Mesothelial cell of epicardium (in vitro differentiated cells): Measurements from ENCODE around the gene GNGT1. TPM values are rescaled to one million over a fixed set of nuclear protein-coding genes. Genes with fewer than 3 reads are reported as not detected.

Experiments
- DNase-seq, 2 experiments: peaks; one replicate each; pipeline ENCODE4 v3.0.0; 2021; ENCODE audit warnings: low spot score in 2 of 2; ENCODE audit not compliant: unreplicated experiment in 2 of 2
- H3K27ac Mint-ChIP-seq: 2 replicates; pipeline ENCODE4 v1.8.0; 2021; ENCODE audit warnings: mixed read lengths
- H3K27me3 Mint-ChIP-seq: 2 replicates; pipeline ENCODE4 v1.8.0; 2021; ENCODE audit warnings: low read depth, mixed read lengths
- H3K36me3 Mint-ChIP-seq: 2 replicates; pipeline ENCODE4 v1.8.0; 2021; ENCODE audit warnings: mixed read lengths
- H3K4me1 Mint-ChIP-seq: 2 replicates; pipeline ENCODE4 v1.8.0; 2021; ENCODE audit warnings: mixed read lengths
- H3K4me3 Mint-ChIP-seq: 2 replicates; pipeline ENCODE4 v1.8.0; 2021; ENCODE audit warnings: mild to moderate bottlenecking, moderate library complexity, mixed read lengths
- H3K9me3 Mint-ChIP-seq: 2 replicates; pipeline ENCODE4 v1.8.0; 2021; ENCODE audit warnings: mixed read lengths
- total RNA-seq: library from RNA; stranded (reverse); gene quantifications from 3 replicates; pipeline ENCODE4 v1.2.1, GENCODE V29; 2021
- TF ChIP-seq, protein P1 (sequence below): fragments of 200-600 bp; sonication (generic); IDR thresholded peaks from one replicate; pipeline ENCODE4 v1.5.0; 2021; ENCODE audit warnings: antibody characterized with exemption; ENCODE audit not compliant: unreplicated experiment

GNGT1 gene
- total RNA-seq, 1 donor from 2014 or later, result not detected

DNA sequence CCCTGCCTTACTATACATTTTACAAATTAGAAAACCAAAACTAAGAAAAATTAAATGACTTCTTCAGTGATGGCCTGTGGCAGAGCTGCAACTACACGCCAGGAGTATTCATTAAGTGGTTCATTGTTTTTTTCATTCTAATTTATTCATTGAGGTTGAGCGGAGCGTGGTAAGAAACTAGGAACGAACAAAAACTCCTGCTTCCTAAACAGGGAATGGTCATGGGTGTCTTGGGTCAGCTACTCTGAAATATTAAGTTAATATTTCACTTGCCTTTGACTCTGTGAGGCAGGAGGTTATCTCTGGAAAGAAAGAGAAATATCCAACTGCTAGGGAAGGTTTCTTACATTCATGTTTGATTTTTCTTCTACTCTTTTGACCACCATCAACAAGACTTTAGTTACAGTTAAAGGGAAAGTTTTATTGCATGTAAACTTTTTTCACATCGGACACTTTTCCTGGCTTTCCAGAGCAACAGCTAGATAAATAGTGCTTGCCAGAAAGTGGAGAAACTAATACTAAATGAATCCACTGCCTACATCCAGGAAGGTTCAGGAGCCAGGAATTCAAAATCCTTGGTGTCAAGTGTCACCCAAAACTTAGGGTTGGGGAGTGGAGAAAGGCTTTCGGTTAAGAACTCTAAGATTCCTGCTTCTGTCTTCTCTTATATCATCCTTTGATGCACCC lies 14.3 kb downstream of the GNGT1 start:
- Mint-ChIP-seq H3K36me3 (no peaks in the 10 kb centered on the region), H3K27me3 (peaks cover 6% of the 10 kb centered on the region), H3K4me1 (peaks cover 15% of the 10 kb centered on the region), H3K27ac (peak overlapping the region; percentile 76), H3K4me3 (peak overlapping the region; percentile 78), H3K9me3 (no peaks in the 10 kb centered on the region)
- TF ChIP-seq, protein P1, sequence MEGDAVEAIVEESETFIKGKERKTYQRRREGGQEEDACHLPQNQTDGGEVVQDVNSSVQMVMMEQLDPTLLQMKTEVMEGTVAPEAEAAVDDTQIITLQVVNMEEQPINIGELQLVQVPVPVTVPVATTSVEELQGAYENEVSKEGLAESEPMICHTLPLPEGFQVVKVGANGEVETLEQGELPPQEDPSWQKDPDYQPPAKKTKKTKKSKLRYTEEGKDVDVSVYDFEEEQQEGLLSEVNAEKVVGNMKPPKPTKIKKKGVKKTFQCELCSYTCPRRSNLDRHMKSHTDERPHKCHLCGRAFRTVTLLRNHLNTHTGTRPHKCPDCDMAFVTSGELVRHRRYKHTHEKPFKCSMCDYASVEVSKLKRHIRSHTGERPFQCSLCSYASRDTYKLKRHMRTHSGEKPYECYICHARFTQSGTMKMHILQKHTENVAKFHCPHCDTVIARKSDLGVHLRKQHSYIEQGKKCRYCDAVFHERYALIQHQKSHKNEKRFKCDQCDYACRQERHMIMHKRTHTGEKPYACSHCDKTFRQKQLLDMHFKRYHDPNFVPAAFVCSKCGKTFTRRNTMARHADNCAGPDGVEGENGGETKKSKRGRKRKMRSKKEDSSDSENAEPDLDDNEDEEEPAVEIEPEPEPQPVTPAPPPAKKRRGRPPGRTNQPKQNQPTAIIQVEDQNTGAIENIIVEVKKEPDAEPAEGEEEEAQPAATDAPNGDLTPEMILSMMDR, result no peak
- DNase-seq, result no peak

DNA sequence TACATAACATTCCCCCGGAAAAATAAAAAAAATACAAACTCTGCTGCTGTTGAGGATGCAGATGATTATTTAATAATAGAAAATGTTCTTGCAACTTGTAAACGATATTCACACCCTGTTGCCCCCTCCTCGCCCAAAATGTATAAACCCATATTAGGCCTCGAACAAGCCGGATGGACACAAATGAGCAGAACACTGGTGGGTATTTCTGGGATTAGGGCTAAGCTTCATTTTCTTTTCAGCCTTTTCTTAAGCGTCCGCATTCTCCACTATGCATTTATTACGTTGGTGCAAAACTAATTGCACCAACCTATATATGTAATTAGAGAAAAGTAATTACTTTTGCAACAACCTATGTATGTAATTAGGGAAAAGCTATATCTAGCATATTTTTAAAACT lies 14.8 kb downstream of the GNGT1 start:
- Mint-ChIP-seq H3K27me3 (peaks cover 6% of the 10 kb centered on the region), H3K36me3 (no peaks in the 10 kb centered on the region), H3K4me3 (peak overlapping the region; percentile 78), H3K27ac (peak overlapping the region; percentile 76), H3K9me3 (no peaks in the 10 kb centered on the region), H3K4me1 (peaks cover 15% of the 10 kb centered on the region)
- TF ChIP-seq, protein P1, result no peak
- DNase-seq, result no peak

DNA sequence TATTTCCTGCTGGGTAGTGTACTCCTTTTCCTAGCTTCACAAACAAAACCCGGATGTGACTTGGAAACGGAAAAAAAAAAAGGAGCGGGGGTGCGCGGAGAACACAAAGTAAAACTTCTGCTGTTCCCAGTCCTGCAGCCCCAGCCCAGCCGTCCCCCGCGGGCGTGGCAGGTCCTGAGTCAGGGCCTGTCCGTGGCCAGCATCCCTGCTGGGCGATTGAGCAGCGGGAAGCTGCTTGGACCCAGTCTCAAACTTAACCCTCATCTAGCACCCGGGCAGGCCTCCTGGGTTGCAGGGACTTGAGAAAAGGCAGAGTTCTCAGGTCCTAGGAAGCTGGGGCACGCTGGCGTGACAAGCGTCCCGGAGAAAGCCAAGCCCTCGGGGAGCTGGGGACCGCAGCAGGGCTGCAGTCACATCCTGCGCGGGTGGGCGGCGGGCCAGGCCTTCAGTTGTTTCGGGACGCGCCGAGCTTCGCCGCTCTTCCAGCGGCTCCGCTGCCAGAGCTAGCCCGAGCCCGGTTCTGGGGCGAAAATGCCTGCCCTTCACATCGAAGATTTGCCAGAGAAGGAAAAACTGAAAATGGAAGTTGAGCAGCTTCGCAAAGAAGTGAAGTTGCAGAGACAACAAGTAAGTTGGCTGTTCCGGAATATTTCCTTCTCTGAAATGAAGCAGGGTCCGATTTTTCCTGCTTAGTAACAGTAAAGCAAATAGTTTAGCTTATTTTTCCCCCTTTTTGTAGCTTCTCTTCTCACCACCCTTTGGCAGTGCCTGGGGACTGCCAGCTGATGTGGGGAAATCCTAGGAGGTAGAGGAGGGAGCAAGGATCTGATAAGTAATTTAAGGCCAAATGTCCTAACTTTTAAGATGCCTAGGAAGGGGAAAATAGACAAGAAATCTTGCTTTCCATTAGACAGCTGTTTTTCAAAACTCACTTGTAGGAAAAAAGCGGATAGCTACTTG lies 15.5 kb downstream of the GNGT1 start, which contains the start of gene GNG11:
Gene GNG11, plus strand, starts transcription at position 129 of the 960 bp plus-strand sequence. Its CDS starts 403 bp downstream, at position 532.
- H3K27ac Mint-ChIP-seq, result peak within 1 kb of the TSS; percentile 92
- no peaks in the 10 kb centered on the region for H3K9me3 Mint-ChIP-seq

DNA sequence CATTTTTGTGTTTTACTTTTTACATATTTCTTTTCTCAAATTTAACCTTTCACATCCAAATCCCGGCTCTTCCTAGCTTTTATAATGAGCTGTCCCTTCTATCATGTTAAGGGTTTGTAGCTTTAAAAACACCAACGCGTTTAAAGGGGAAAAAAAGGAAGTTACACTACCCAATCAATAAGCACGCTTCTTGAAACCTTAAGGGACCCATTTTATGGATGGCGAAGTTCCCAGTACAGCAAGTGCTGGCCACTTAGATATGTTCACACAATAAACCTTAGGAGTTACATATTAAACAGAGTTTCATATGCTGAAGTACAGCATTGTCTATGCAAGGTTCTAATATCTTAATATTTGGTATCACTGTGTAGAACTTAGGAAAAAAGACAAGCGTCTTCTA lies 16.9 kb downstream of the GNGT1 start:
- H3K4me3 Mint-ChIP-seq, result peak overlapping the region; percentile 78
- TF ChIP-seq, protein P1, result no peak
- peak overlapping the region; percentile 7 for H3K27ac Mint-ChIP-seq
- H3K9me3 Mint-ChIP-seq, result no peaks in the 10 kb centered on the region
- H3K4me1 Mint-ChIP-seq, result peaks cover 9% of the 10 kb centered on the region
- peaks cover 6% of the 10 kb centered on the region for H3K36me3 Mint-ChIP-seq
- peaks cover 6% of the 10 kb centered on the region for H3K27me3 Mint-ChIP-seq
- no peak for DNase-seq

More for the DNA sequence above, 15.5 kb downstream of the GNGT1 start, which contains the start of gene GNG11:
- Mint-ChIP-seq H3K27me3 (peaks cover 6% of the 10 kb centered on the region), H3K36me3 (peaks cover 6% of the 10 kb centered on the region), H3K4me3 (peak within 1 kb of the TSS; percentile 78), H3K4me1 (peaks cover 10% of the 10 kb centered on the region)
- DNase-seq, result peak; percentile 50 to 73
- TF ChIP-seq, protein P1, result no peak

DNA sequence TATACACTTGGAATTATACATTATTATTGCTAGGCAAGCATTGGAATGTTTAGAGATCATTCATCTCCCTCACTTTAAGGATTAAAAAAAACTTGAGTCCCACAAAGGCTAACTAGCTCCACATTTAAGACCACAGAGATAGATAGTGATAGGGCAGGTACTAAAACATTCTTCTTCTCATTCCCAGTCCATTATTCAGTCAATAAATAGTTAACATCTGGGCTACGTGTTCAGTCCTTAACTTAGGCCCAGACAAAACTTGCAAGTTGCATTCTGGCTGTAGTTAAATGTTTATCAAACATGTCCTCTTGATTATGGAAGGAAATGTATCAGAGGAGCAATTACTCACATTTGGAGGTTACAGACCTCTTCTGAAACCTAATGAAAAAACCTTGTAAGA lies 17.6 kb downstream of the GNGT1 start:
- Mint-ChIP-seq H3K36me3 (peaks cover 6% of the 10 kb centered on the region), H3K4me3 (peak overlapping the region; percentile 78)

More for the DNA sequence above, 17.6 kb downstream of the GNGT1 start:
- H3K27ac Mint-ChIP-seq, result peak overlapping the region; percentile 7
- no peak for DNase-seq
- H3K9me3 Mint-ChIP-seq, result no peaks in the 10 kb centered on the region
- TF ChIP-seq, protein P1, result no peak
- peaks cover 9% of the 10 kb centered on the region for H3K4me1 Mint-ChIP-seq
- H3K27me3 Mint-ChIP-seq, result peaks cover 6% of the 10 kb centered on the region
